ENCODE results near the gene PIK3CD. TPM values are rescaled to one million over a fixed set of nuclear protein-coding genes. Genes with fewer than 3 reads are reported as not detected.
"Not testable (repeated sequence)": the region's sequence is repeated elsewhere in the genome, so short reads cannot be mapped to it uniquely, and the experiment has no call there.

Gene PIK3CD
- total RNA-seq, 1 donor from 2014 or later = 3.1 TPM

DNA sequence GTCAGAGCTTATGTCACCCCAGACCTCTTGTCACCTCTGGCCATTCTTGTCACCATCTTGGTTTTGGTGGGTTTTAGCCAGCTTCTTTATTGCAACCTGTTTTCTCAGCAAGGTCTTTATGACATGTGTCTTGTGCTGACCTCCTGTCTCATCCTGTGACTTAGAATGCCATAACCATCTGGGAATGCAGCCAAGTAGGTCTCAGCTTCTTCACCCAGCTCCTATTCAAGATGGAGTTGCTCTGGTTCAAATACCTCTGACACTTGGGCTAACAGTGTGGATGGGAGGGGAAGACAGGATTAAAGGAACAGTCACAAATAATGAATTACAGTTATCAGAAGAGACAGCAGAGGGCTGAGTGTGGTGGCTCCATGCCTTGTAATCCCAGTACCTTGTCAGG is 30.5 kb upstream of the PIK3CD start:
- DNase-seq = no peak

DNA sequence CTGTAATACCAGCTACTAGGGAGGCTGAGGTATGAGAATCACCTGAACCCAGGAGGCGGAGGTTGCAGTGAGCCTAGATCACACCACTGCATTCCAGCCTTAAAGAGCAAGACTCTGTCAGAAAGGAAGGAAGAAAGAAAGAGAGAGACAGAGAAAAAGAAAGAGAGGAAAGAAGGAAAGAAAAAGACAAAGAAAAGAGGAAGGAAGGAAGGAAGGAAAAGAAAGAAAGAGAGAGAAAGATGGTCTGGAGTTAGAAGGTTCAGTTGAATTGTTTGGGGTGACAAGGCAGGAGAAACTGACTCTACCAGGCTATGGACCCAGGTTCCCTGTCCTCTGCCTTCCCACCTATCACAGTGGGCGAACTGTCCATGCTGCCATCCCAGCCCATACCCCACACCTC is 27.4 kb upstream of the PIK3CD start:
- DNase-seq = no peak

DNA sequence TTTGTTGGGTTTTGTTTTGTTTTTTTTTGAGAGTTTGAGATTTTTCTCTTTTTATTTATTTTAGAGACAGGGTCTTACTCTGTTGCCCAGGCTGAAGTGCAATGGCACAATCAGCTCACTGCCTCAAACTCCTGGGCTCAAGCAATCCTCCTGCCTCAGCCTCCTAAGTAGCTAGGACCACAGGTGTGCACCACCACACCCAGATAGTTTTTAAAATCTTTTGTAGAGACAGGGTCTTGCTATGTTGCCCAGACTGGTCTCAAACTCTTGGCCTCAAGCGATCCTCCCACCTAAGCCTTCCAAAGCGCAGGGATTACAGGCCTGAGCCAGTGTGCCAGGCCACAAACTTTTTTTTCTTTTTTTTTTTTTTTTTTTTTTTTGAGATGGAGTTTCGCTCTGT is 26.5 kb upstream of the PIK3CD start:
- not testable (repeated sequence) for DNase-seq

DNA sequence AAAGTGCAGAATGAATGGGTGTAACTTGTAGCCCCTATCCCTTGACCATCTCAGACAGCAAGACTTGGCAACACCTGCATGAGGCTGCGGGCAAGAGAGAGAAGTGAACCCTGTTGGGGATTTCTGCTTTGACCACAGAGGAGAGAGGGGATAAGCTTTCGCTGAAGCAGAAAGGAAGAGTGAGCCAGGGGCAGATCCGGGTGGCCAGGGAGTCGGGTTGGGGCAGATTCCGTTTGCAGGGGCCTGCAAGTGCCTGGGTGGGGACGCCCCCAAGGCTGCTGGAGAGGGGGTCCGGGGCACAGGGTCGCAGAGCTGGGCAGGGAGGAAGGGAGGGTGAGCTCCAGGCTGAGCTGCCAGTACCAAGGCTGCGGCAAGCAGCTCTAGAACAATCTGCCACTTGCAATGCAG is 25.3 kb upstream of the PIK3CD start:
- DNase-seq = no peak

DNA sequence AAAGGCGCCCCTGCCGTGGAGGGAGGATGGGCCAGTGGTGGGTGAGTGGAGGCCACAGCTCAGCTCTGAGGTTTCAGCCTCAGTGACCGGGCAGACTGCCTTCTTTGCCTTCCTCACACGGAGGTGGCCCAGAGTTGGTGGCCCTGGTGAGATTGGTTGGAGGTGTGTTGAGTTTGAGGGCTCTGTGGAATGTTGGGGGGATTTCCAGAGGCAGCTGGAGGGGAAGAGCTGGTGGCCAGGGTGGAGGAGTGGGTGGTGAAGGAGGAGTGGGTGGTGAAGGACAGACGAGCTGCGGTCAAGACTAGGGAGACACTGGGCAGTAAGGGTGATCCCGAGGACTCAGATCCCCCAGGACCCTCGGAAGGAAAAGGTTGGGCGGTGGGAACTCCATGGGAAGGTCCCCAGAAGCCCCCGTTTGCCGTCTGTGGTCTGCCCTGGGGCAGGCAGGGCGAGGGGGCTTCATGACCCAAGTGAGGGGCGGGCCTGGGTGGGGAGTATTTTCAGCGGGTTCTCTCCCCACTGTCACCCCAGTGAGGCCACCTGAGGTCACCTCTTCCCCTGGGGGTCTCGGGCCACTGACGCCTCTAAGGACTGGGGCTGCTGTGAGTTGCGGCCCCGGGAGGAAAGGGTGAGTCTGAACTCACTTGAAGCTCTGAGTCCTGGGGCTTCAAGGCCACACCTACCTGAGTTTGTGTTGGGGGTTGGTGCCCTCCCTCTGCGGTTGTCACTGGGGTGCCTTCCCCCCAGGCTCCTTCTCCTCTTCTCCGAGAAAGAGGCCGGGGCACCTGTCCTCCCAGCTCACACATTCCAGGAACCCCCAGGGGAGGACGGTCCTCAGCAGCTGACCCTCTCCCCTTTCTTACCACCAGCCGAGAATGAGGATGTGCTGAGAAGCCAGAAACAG is 22.7 kb upstream of the PIK3CD start:
- no peak for DNase-seq

DNA sequence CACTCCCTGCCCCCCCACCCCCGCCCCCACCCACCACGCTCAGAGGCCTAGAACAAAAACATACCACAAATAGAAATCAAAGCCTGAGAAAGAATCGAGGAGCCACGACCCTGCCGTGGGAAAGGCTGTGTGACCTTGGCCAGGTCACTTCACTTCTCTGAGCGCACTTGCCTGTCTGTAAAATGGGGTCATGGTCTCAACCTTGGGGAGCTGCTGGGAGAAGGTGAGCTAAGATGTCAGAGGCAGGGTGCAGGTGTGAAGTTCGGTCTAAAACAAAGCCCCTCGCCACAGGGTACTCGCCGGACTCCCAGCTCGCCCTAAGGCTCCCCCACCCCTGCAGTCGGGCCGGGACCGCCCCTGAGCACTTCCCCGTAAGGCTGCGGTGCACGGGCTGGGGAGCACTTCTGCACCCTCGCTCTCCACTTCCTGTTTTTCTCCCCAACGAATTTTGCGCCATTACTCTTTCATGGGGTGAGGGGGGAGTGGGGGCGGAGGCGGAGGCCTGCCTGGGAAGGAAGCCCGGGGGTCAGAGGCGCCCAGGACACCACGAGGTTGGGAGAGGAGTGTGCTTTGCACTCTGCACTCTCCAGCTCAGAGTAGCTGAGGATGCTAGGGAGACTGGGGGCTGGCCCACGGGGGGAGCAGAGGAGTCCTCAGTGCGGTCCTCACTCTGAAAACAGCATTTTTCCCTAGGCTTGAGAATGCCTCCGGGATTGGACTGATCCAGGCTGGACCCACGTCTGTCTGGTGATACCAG is 21.9 kb upstream of the PIK3CD start:
- no peak for DNase-seq

DNA sequence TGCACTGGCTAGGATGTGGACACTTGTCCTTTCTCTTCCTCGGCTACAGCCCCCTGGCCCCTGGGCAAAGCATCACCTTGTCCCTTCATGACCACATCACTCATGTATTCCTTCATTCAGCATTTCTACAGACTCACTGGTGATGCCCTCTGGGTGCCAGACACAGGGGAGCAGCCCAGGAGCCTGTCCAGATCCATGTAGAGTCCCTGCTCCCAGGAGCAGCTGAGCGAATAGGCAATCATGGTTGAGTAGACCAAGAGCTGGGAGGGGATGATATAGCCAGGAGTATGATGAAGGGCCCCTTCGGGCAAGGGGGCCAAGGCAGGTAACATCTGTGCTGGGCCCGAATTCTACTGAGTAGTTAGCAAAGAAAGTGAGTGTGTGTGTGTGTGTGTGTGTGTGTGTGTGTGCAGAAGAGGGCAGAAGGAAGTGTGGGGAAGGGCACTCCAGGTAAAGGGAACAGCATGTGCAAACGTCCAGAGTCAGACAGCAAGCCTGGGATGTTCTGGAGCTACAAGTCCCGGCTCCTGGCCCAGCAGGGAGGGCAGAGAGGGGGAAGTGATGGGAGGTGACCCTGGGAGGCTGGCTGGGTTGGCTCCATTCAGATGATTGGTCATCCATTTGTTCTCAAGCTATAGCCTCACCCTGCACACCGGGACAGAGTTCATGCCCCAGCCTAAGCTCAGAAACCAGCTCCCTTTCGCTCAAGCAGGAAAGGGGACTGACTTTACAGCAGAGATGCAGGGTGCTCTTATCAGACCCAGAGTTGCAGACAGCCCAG is 21.0 kb upstream of the PIK3CD start:
- DNase-seq = no peak

DNA sequence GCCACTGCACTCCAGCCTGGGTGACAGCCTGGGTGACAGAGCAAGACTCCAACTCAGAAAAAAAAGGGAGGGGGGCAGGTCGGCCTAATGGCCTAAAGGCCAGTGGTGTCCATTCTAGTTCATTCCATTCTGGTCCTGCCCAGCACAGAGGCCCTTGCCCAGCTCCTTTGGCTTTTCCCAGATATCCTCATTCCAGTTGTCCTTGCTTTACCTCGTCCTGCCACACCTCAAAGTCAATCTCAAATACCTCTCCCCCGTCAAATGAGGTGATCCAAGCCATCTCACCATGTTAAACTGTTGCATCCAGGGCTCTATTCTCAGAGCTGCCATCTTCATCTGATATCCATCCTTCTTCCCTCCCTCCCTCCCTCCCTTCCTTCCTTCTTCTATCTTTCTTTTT is 19.9 kb upstream of the PIK3CD start:
- DNase-seq = no peak

DNA sequence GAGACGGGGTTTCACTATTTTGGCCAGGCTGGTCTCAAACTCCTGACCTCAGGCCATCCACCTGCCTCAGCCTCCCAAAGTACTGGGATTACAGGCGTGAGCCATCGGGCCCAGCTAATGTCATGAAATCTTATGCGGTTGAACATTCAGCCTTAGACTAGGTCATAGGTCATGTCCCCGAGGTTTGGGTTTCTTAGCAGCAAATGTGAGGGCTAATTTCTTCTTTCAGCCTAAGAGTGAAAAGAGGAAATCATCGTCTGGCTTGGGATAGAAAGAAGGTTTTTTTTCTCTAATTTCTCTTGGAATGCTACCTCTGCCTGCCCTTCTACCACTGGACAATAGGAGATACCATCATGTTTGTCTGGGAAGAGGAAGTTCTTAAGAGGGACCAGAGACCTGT is 18.0 kb upstream of the PIK3CD start:
- no peak for DNase-seq

DNA sequence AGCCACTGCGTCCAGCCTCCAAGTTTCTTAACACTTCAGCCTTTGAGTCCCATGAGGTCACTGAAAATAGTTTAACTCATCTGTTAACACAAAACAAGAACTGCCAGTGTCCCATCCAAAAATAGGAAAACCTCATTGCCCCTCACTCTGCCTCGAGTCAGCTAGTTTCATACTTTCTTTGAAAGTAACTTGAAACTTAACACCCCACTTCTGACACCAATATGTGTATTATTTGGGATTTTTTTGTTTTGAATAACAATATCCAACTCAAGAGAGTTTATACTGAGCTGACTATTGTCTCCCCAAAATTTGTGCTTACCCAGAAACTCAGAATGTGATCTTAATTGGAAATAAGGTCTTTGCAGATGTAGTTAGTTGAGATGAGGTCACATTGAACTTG is 16.9 kb upstream of the PIK3CD start:
- DNase-seq = no peak

DNA sequence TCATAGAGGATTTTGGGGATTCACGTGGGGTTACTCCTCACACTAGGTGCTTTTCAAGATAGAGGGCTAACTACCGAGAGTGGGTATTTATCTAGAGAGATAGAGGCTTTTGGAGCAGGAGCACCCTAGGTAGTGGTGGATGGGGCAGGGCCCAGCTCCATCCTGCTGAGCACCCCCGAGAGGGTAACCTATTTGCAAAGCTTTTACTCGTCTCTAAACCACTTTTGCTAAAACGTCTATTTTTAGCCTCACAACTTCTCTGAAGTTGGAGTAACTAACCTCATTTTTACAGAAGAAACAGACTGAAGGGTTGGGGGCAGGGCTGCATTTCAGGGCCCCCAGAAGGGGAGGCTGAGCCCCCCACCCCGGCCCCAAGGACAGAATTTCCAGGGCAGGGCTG is 12.3 kb upstream of the PIK3CD start:
- no peak for DNase-seq

DNA sequence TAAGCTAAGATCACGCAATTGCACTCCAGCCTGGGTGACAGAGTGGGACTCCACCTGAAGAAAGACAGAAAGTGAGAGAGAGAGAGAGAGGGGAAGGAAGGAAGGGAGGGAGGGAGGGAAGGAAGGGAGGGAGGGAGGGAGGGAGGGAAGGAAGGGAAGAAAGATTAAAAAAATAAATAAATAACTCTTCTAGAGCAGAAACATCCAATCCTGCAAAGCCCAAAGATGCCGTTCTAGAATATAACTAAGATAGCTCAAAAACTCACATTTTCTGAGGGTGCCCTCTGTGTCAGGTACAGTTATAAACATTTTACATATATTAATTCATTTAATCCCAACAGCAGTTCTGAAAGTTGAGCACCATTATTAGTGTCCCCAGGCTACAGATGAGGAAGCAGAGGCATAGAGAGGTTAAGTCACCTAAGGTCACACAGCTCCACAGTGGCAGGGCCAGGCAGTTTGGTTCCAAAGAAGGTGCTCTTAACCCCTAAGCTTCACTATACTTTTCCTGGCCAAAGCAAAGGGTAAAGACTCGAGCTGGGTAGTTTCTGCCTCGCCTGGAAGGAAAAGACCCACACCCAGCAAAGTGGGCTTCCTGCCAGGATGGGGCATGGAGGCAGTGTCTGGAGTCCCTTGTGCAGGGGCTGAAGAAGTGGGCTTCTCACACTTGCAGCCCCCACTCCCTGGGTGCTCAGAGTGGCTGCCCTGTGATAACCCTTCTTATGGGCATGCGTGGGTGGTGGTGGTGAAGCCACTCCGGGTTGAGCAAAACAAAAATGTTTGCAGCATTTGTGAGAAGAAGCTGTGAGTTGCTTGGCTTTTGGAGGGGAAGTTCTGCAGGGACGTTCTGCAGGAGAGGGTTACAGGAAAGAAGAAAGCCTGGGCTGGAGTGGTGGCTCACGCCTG is 7.9 kb upstream of the PIK3CD start:
- DNase-seq = no peak

DNA sequence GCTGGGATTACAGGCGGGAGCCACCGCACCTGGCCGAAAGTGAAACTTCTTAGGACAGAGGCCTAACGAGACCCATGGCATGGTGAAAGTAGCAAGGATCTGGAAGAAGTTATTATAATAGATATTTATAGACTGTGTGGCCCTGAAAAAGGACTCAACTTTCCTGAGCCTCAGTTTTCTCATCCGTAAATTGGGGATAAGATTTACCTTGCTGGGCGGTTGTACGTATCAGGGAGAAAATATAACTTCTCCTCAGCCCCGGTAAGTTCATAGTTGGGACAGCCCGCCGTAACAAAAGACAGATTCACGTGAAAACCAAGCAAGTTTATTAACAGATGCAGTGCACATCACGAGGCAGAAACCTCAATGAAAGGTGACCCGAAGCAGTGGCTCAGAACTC is 5.5 kb upstream of the PIK3CD start:
- DNase-seq = no peak

DNA sequence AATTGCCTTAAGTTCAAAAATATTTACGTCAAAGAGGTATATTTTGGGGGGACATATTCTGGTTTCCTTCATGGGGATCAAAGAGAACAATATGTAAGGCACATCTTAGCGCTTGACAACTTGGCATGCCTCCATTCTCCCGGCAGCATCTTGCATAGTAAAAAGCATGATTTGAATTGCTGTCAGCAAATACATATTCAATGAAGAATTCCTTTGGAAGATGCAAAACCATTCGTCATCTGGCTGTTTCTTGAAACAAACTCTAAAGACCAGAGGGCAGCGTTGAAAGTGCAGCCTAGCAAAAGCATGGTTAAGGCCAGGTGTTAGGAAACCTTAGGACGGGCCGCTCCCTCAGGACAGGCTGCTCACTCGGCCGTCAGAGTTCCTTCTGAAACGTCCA is 3.4 kb upstream of the PIK3CD start:
- DNase-seq = peak; percentile 45

DNA sequence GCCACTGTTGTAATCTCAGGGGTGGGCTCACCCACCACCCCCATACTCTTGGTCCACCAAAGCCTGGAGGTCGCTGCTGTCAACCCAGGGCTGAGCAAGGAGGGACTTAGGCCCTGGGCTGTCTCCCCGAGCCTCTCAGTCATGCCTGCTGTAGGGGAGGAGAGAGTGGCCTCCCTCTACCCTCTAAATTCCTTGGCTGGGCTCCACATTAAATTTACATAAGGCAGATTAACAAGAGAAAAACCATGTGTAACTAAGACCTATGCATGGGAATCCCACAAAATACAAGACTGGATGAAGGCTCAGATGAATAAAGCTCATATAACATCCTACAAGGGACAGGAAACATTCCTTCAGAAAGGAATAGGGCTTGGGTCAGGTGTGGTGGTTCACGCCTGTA is 1.8 kb upstream of the PIK3CD start:
- no peak for DNase-seq

DNA sequence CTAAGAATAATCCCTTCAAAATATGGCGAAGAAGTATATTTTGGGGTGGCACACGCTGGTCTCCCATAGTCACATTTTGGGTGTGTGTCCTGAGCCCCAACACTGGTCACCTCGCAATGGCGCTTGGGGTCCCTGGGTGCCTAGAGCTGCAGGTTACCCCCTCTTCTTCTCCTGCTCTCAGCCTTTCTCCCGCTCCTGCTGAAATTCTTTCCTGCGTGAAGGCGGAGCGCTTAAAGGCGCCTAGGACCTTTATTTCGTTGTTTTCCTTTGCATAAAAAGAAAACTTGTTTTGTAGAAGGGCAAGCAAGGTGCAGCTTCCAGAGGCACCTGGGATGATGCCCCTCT is 339 bp upstream of the PIK3CD start:
- DNase-seq = no peak

DNA sequence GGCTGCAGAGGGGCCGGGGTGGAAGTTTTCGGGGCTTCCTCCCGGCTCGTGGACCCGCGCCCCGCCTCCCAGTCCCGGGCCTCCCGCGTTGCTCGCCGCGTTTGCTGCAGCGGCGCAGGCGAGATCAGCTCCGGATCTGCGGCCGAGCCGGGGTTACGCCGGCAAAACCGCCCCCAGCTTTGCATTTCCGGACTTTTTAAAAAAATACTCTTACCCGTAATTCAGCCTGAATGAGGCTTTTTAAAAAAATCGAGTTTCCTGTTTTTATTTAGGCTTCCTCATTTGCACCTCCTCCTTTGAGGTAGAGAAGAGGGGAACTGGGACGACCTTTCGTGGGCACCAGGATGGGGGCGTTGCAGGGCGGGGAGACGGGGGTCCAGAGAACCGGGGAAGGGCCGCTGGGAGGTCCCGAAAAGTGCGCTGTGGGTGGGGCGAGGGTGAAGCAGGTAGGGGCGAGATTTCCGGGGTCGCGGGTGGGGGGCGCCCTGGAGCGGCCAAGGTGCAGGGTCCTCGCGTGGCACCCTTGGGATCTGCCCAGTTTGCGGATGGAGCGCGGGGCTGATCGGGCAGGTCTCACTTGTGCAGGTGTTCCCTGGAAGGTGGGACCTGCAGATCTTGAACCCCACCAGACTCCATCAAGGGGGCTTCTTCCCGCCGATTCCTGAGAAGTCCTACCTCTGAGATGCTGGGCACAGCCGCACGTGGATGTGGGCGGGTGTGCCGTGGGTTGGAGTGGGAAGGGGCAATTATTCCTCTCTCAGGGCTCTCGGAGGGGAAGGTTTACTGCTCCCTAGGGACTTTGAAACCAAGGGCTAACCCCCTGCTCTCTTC is 1.1 kb downstream of the PIK3CD start:
- DNase-seq = no peak

DNA sequence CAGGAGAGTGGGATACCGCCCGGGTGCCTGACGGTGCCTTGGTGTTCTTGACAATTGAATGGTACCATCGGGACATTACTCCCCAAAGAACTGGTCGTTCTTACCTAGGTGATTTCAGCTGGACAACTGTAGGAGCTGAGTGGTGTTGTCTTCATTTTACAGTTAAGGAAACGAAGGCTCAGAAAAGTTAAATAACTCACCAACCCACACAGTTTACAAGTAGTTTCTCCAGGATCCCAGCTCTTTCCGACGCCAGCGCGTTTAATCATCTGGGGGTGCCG is 1.6 kb downstream of the PIK3CD start:
- DNase-seq = no peak

DNA sequence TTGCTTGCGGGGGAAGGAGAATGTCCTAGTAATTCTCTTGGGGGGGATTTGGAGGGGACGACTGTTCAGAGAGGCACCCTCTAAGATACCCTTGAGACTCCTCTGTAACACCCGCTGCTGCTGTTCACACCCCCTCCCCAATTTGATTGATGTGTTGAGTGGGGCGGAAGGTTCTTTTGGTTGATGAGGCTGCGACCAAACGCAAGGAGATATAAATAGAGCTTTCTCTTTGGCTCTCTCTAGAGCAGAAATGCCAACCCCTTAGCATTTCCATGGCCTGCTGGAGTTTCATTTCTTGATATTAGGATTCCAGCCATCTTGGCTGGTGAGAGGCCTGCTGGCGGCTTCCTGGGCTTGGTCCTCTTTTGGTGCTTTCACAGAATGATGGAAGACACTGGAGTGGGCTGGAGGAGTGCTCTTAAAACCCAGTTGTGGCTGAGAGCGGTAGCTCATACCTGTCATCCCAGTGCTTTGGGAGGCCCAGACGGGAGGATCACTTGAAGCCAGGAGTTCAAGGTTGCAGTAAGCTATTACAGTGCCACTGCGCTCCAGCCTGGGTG is 2.0 kb downstream of the PIK3CD start:
- DNase-seq = no peak

DNA sequence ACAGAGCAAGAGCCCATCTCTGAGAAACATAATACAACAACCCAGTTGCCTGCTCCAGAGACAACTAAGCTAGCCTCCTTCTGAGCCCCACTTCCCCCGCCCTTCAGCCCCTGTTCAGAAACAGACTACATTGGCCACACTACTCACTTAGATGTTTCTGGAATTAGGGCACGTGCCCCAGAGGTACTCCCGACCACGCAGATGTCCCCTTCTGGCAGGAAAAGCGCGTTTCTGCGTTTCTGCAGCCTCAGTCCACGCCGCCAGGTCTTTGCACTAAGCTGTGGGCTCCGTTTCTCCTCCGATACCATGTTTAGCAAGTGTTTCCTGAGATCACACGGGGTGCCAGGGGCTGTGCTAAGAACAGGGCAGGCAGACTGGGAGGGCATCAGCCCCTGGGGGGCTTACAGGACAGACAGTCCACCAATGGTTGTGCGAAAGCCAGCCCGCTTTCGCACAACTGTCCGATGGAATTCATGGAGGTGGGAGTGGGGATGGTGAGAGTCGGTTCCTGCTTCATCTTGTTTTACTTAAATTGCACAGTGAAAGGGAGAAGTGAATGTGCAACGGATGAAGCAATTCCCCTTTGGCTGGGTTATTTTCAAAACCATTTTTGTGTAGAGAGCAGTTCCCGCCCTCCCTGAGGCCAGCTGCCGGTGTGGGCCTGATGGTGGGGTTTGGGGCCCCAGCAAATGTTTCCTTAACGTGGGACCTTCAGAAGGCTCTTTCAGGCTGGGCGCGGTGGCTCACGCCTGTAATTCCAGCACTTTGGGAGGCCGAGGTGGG is 2.7 kb downstream of the PIK3CD start:
- no peak for DNase-seq

Measured in tongue (tissue), 2 donors.